Fibroblast of lung (primary cell): ENCODE results near the gene AGBL1. TPM values are rescaled to one million over a fixed set of nuclear protein-coding genes. Genes with fewer than 3 reads are reported as not detected.

Experiments
- DNase-seq, 2 donors: peaks; one replicate each; pipeline versions ENCODE4 v3.0.0 to v3.0.0-alpha.2; 2010; ENCODE audit warnings: low read depth in 2 of 2
- H2AFZ ChIP-seq: 2 replicates; pipeline ENCODE4 v1.5.1; 2012; ENCODE audit warnings: low read length, control low read depth, inconsistent platforms
- H3K27ac ChIP-seq: 2 replicates; pipeline ENCODE4 v1.5.1; 2011; ENCODE audit warnings: low read length, control low read depth; ENCODE audit not compliant: insufficient read depth
- H3K27me3 ChIP-seq: 2 replicates; pipeline ENCODE4 v1.5.1; 2011; ENCODE audit warnings: mild to moderate bottlenecking, low read length; ENCODE audit not compliant: control insufficient read depth, insufficient read depth
- H3K36me3 ChIP-seq: 2 replicates; pipeline ENCODE4 v1.5.1; 2011; ENCODE audit warnings: low read length; ENCODE audit not compliant: control insufficient read depth, insufficient read depth
- H3K4me1 ChIP-seq: 2 replicates; pipeline ENCODE4 v1.5.1; 2011; ENCODE audit warnings: low read length; ENCODE audit not compliant: control insufficient read depth, insufficient read depth; ENCODE audit errors: extremely low read depth
- H3K4me2 ChIP-seq: 2 replicates; pipeline ENCODE4 v1.5.1; 2011; ENCODE audit warnings: low read length, control low read depth; ENCODE audit not compliant: insufficient read depth; ENCODE audit errors: extremely low read depth
- H3K4me3 ChIP-seq, 4 experiments: fragments of 200-600 bp in 1 of 4; sonication (generic) in 1 of 4; replicated peaks in 1 of 4; 2 replicates each; pipeline ENCODE4 v1.5.1; 2011 to 2016; ENCODE audit warnings: low read length in 4 of 4, low read depth in 3 of 4, mild to moderate bottlenecking in 3 of 4, control low read depth in 2 of 4, inconsistent platforms in 1 of 4, mixed read lengths in 1 of 4; ENCODE audit not compliant: insufficient read depth in 1 of 4; ENCODE audit errors: control extremely low read depth in 1 of 4
- H3K79me2 ChIP-seq: 2 replicates; pipeline ENCODE4 v1.5.1; 2012; ENCODE audit warnings: mild to moderate bottlenecking, low read length, inconsistent platforms; ENCODE audit not compliant: control insufficient read depth, insufficient read depth
- H3K9ac ChIP-seq: 2 replicates; pipeline ENCODE4 v1.5.1; 2011; ENCODE audit warnings: mild to moderate bottlenecking, low read length, control low read depth; ENCODE audit not compliant: insufficient read depth
- H3K9me3 ChIP-seq: 2 replicates; pipeline ENCODE4 v1.5.1; 2012; ENCODE audit warnings: low read depth, low read length; ENCODE audit not compliant: control insufficient read depth, insufficient read depth
- H4K20me1 ChIP-seq: 2 replicates; pipeline ENCODE4 v1.5.1; 2011; ENCODE audit warnings: low read length; ENCODE audit not compliant: control insufficient read depth, insufficient read depth; ENCODE audit errors: extremely low read depth
- EZH2 ChIP-seq: IDR thresholded peaks from 2 replicates; pipeline ENCODE4 v1.5.1; 2012; ENCODE audit warnings: low read length, control low read depth, mild to moderate bottlenecking; ENCODE audit errors: missing control alignments
- polyA plus RNA-seq, 2 donors: library from polyadenylated mRNA; depleted of rRNA in 1 of 2; stranded (reverse) in 1 of 2; unstranded in 1 of 2; fragments of >200 nt; gene quantifications; 2 replicates each; pipeline ENCODE4 v1.2.1, GENCODE V29; 2011 to 2012; ENCODE audit warnings: missing spikeins in 1 of 2
- total RNA-seq: library from RNA; depleted of rRNA; stranded (reverse); fragments of >200 nt; gene quantifications from 2 replicates; pipeline ENCODE4 v1.2.1, GENCODE V29; 2014
- TF ChIP-seq, protein P1 (sequence below), 2 donors: IDR thresholded peaks in 1 of 2; conservative IDR thresholded peaks in 1 of 2; 1 replicate in 1 of 2; 2 replicates in 1 of 2; pipeline ENCODE4 v1.5.1; 2011 to 2012; ENCODE audit warnings: low read length in 2 of 2, control low read depth in 1 of 2, inconsistent platforms in 1 of 2, low read depth in 1 of 2, mild to moderate bottlenecking in 1 of 2

AGBL1 gene
- total and polyA plus RNA-seq, 2 donors (not counting 1 experiment from before 2014, with no cell fraction given): not detected

DNA sequence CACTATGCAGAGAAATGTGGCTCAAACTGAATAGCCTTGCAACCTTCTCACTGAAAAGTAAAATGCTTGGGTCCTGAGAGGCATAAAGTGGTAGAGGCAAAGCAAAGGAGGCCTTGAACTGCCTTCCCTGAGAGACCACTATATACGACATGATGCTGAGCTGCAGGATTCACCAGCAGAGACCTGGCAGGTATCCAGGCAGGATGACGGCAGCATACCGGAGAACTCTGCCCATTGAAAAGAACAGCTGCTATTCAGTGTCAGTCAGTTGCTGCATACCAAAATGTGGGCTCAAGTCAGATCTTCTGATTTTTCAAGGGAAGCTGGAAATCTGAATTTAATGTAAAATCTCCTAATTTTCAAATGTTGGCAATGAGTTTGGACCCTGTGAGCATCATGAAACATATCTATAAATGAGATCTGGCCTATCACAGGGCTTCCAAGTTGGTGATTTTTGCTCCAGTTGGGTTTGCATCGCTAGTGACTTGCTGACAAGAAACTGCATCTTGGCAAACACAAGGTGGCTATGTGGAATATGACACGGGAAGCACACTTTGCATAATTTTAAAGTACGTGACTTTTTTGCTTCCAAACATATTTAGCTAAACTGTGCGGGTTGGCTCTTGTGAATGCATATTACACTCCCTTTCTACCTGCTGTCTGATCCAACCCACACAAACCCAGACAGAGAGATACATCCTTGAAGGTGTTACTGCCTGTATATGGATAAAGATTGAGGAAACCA is 529.0 kb downstream of the AGBL1 start:
- Histone ChIP-seq H3K9ac (no peak overlapping the region), H3K9me3 (no peaks in the 10 kb centered on the region), H3K4me1 (no peaks in the 10 kb centered on the region), H3K36me3 (no peaks in the 10 kb centered on the region), H3K4me3 (no peak overlapping the region), H3K27me3 (no peaks in the 10 kb centered on the region), H3K79me2 (no peaks in the 10 kb centered on the region), H3K27ac (no peak overlapping the region), H3K4me2 (no peak overlapping the region), H2AFZ (no peak overlapping the region), H4K20me1 (no peaks in the 10 kb centered on the region)
- TF ChIP-seq EZH2: no peak
- TF ChIP-seq, protein P1, sequence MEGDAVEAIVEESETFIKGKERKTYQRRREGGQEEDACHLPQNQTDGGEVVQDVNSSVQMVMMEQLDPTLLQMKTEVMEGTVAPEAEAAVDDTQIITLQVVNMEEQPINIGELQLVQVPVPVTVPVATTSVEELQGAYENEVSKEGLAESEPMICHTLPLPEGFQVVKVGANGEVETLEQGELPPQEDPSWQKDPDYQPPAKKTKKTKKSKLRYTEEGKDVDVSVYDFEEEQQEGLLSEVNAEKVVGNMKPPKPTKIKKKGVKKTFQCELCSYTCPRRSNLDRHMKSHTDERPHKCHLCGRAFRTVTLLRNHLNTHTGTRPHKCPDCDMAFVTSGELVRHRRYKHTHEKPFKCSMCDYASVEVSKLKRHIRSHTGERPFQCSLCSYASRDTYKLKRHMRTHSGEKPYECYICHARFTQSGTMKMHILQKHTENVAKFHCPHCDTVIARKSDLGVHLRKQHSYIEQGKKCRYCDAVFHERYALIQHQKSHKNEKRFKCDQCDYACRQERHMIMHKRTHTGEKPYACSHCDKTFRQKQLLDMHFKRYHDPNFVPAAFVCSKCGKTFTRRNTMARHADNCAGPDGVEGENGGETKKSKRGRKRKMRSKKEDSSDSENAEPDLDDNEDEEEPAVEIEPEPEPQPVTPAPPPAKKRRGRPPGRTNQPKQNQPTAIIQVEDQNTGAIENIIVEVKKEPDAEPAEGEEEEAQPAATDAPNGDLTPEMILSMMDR (conservative IDR thresholded peaks at IDR 0.05 in 1 of 2, IDR thresholded peaks at IDR 0.05 in 1 of 2; ENCODE audit: low read depth in 1 of 2, low read length in 2 of 2): no peak
- peak; percentile 25 to 64 for DNase-seq

DNA sequence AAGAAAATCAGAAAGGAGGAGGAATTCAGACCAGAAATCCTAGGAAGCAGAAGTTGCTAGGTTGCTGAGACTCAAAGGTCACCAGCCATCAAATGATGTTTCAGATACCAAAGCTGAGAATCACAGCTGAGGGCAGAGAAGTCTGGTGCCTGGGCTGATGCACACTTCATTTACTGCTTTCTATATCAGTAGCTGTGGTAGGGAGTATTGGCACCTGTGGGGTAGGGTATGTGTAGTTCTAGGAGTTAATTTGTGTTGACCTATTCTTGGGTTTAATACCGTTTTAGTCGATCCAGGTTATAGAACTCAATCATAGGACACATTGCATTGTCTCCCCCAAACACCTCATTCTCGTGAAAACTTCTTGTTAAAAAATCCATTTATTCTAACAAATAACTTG is 529.6 kb downstream of the AGBL1 start:
- H3K4me2 ChIP-seq: no peak overlapping the region
- no peak overlapping the region for H2AFZ ChIP-seq
- TF ChIP-seq EZH2: no peak
- TF ChIP-seq, protein P1 (conservative IDR thresholded peaks at IDR 0.05 in 1 of 2, IDR thresholded peaks at IDR 0.05 in 1 of 2; ENCODE audit: low read depth in 1 of 2, low read length in 2 of 2): no peak
- no peaks in the 10 kb centered on the region for H3K36me3 ChIP-seq
- no peak overlapping the region for H3K4me3 ChIP-seq
- no peak overlapping the region for H3K27ac ChIP-seq
- no peaks in the 10 kb centered on the region for H3K79me2 ChIP-seq
- no peaks in the 10 kb centered on the region for H3K4me1 ChIP-seq
- no peaks in the 10 kb centered on the region for H3K27me3 ChIP-seq
- no peak for DNase-seq
- H4K20me1 ChIP-seq: no peaks in the 10 kb centered on the region
- no peaks in the 10 kb centered on the region for H3K9me3 ChIP-seq
- H3K9ac ChIP-seq: no peak overlapping the region

DNA sequence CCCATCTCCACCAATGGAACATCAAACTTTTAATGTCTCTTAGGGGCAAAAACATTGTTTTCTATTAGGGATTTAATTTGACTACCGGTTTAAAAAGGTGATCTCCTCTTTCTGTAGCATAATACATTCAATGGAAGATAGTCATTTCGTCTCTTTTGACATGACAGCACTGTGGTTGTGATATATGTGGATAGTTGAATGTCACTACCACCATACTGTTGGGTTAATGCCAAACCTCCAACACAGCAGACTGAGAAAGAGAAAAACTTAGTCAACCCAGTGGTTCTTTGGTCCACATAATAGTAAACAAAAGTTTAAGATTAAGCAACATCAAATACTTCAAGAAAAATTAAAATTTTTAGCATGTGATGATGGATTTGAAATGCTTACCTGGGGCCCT is 530.4 kb downstream of the AGBL1 start:
- Histone ChIP-seq H3K9me3 (no peaks in the 10 kb centered on the region), H3K4me3 (no peak overlapping the region), H3K36me3 (no peaks in the 10 kb centered on the region), H3K4me2 (no peak overlapping the region), H3K27me3 (no peaks in the 10 kb centered on the region), H3K9ac (no peak overlapping the region), H3K27ac (no peak overlapping the region), H3K79me2 (no peaks in the 10 kb centered on the region), H2AFZ (no peak overlapping the region), H4K20me1 (no peaks in the 10 kb centered on the region), H3K4me1 (no peaks in the 10 kb centered on the region)
- TF ChIP-seq, protein P1 (conservative IDR thresholded peaks at IDR 0.05 in 1 of 2, IDR thresholded peaks at IDR 0.05 in 1 of 2; ENCODE audit: low read depth in 1 of 2, low read length in 2 of 2): no peak
- TF ChIP-seq EZH2: no peak
- DNase-seq: no peak
